HepG2 (cell line): Measurements from ENCODE around the gene MLLT10. TPM values are rescaled to one million over a fixed set of nuclear protein-coding genes. Genes with fewer than 3 reads are reported as not detected.

Experiments
- ATAC-seq: fragments of 200-7000 bp; cut with Tn5 transposase; 3 replicates; pipeline ENCODE4 v1.9.1; 2020; ENCODE audit warnings: mild to moderate bottlenecking, moderate library complexity
- BruUV-seq: library from RNA; stranded (reverse); fragments of 400-500 nt; replicated peaks from 2 replicates; lab custom pipeline; 2021; lab: Mats Ljungman, UMichigan
- CTCF ChIA-PET: fragments of 300-600 bp; formaldehyde crosslinking; extraction: SDS; loops from one replicate; lab custom pipeline; 2021; ENCODE audit warnings: low total read pairs, inconsistent platforms, low intra/inter-chr PET ratio; lab: Yijun Ruan, JAX
- POLR2A ChIA-PET: fragments of 350-600 bp; sonication (Branson Sonifier 250); formaldehyde crosslinking; loops from one replicate; lab custom pipeline; 2020; ENCODE audit warnings: antibody characterized with exemption, inconsistent platforms; lab: Yijun Ruan, JAX
- DNase-seq: peaks from one replicate; pipeline ENCODE4 v3.0.0-alpha.2; 2015; ENCODE audit warnings: low spot score
- FAIRE-seq: peaks from 3 replicates; lab custom pipeline; 2011; peaks lifted over from hg19 to GRCh38; lab: Jason Lieb, UNC
- H2AFZ ChIP-seq: one replicate; pipeline ENCODE4 v1.6.1; 2011; ENCODE audit warnings: low read length, inconsistent platforms
- H3K27ac ChIP-seq: fragments of 300-600 bp; 3 replicates; pipeline ENCODE4 v1.8.0; 2011; ENCODE audit warnings: mixed run types, mild to moderate bottlenecking, mixed read lengths, low read length, inconsistent platforms; ENCODE audit not compliant: insufficient read depth; ENCODE audit errors: extremely low read length
- H3K27me3 ChIP-seq, 2 experiments: fragments of 200-600 bp in 1 of 2; 2 replicates in 1 of 2; 3 replicates in 1 of 2; pipeline versions ENCODE4 v1.6.0 to v1.8.0; 2011; ENCODE audit warnings: low read length in 2 of 2, mild to moderate bottlenecking in 2 of 2, moderate library complexity in 2 of 2, inconsistent platforms in 1 of 2; ENCODE audit not compliant: insufficient read depth in 2 of 2, control insufficient read depth in 1 of 2
- H3K36me3 ChIP-seq, 2 experiments: fragments of 200-600 bp in 1 of 2; replicated peaks in 1 of 2; 2 replicates in 1 of 2; 3 replicates in 1 of 2; pipeline versions ENCODE4 v1.5.1 to v1.8.0; 2011; ENCODE audit warnings: low read length in 2 of 2, inconsistent platforms in 1 of 2; ENCODE audit not compliant: insufficient read depth in 2 of 2, control insufficient read depth in 1 of 2
- H3K4me1 ChIP-seq: 2 replicates; pipeline ENCODE4 v1.5.1; 2012; ENCODE audit warnings: low read length, inconsistent platforms; ENCODE audit not compliant: insufficient read depth
- H3K4me2 ChIP-seq: 2 replicates; pipeline ENCODE4 v1.6.0; 2011; ENCODE audit warnings: low read depth, low read length, inconsistent platforms
- H3K4me3 ChIP-seq, 3 experiments: fragments of 200-600 bp in 1 of 3; sonication (generic), shearing (Covaris generic) in 1 of 3; replicated peaks in 1 of 3; 2 replicates each; pipeline ENCODE4 v1.5.1; 2011 to 2016; ENCODE audit warnings: low read length in 3 of 3, inconsistent platforms in 2 of 3, low read depth in 2 of 3, mild to moderate bottlenecking in 2 of 3, control low read depth in 1 of 3, mixed read lengths in 1 of 3; ENCODE audit not compliant: insufficient read depth in 1 of 3
- H3K79me2 ChIP-seq: one replicate; pipeline ENCODE4 v1.6.1; 2011; ENCODE audit warnings: low read length, inconsistent platforms; ENCODE audit not compliant: insufficient read depth
- H3K9ac ChIP-seq: 2 replicates; pipeline ENCODE4 v1.6.0; 2011; ENCODE audit warnings: mild to moderate bottlenecking, low read depth, low read length, inconsistent platforms; ENCODE audit not compliant: insufficient read depth
- H3K9me3 ChIP-seq: 2 replicates; pipeline ENCODE4 v1.5.1; 2012; ENCODE audit warnings: mild to moderate bottlenecking, low read length
- H4K20me1 ChIP-seq: 2 replicates; pipeline ENCODE4 v1.6.0; 2011; ENCODE audit warnings: inconsistent platforms, mild to moderate bottlenecking, low read length, moderate library complexity; ENCODE audit not compliant: insufficient read depth
- CBX5 ChIP-seq: sonication (generic); formaldehyde crosslinking; IDR thresholded peaks from 2 replicates; pipeline ENCODE4 v1.4.0; 2020; ENCODE audit warnings: missing genetic modification reagents, borderline replicate concordance
- HMG20A ChIP-seq: IDR thresholded peaks from 2 replicates; pipeline ENCODE4 v1.6.1; 2016; ENCODE audit warnings: borderline replicate concordance
- KMT2B ChIP-seq: IDR thresholded peaks from 2 replicates; pipeline ENCODE4 v1.6.1; 2016; ENCODE audit warnings: missing genetic modification reagents, missing compliant biosample characterization
- LBX2 ChIP-seq: sonication (generic); formaldehyde crosslinking; IDR thresholded peaks from 2 replicates; pipeline ENCODE4 v1.5.0; 2020; ENCODE audit warnings: missing genetic modification reagents, mild to moderate bottlenecking, borderline replicate concordance
- NR2C2 ChIP-seq: sonication (generic); formaldehyde crosslinking; IDR thresholded peaks from 2 replicates; pipeline ENCODE4 v1.4.0; 2020; ENCODE audit warnings: missing genetic modification reagents, mild to moderate bottlenecking, moderate library complexity, borderline replicate concordance
- RBM22 ChIP-seq: fragments of 200-400 bp; formaldehyde crosslinking; optimal IDR thresholded peaks from 2 replicates; pipeline ENCODE3; 2017; ENCODE audit warnings: mild to moderate bottlenecking, low read length, moderate library complexity
- RFX1 ChIP-seq: fragments of 450-650 bp; IDR thresholded peaks from 2 replicates; pipeline ENCODE4 v1.6.1; 2017
- RFXAP ChIP-seq: sonication (generic); formaldehyde crosslinking; IDR thresholded peaks from 2 replicates; pipeline ENCODE4 v1.4.0; 2020; ENCODE audit warnings: missing genetic modification reagents, borderline replicate concordance
- SMYD3 ChIP-seq: sonication (generic); formaldehyde crosslinking; IDR thresholded peaks from 2 replicates; pipeline ENCODE4 v1.8.1; 2023; ENCODE audit warnings: mild to moderate bottlenecking, missing genetic modification reagents
- SRY ChIP-seq: sonication (generic); formaldehyde crosslinking; IDR thresholded peaks from 2 replicates; pipeline ENCODE4 v1.8.0; 2022; ENCODE audit warnings: mild to moderate bottlenecking, missing genetic modification reagents
- ZBTB43 ChIP-seq: sonication (generic); formaldehyde crosslinking; conservative IDR thresholded peaks from 2 replicates; pipeline ENCODE4 v1.4.0; 2020; ENCODE audit warnings: missing genetic modification reagents
- ZBTB46 ChIP-seq: sonication (generic); formaldehyde crosslinking; IDR thresholded peaks from 2 replicates; pipeline ENCODE4 v1.4.0; 2020; ENCODE audit warnings: mild to moderate bottlenecking, missing genetic modification reagents, borderline replicate concordance
- ZNF17 ChIP-seq: sonication (generic); formaldehyde crosslinking; IDR thresholded peaks from 2 replicates; pipeline ENCODE4 v1.5.0; 2020; ENCODE audit warnings: mild to moderate bottlenecking, missing genetic modification reagents
- ZNF432 ChIP-seq: sonication (generic); formaldehyde crosslinking; IDR thresholded peaks from 2 replicates; pipeline ENCODE4 v1.5.0; 2020; ENCODE audit warnings: missing genetic modification reagents, mild to moderate bottlenecking, borderline replicate concordance
- ZNF44 ChIP-seq: sonication (generic); formaldehyde crosslinking; IDR thresholded peaks from 2 replicates; pipeline ENCODE4 v1.5.1; 2020; ENCODE audit warnings: mild to moderate bottlenecking, missing genetic modification reagents
- ZNF609 ChIP-seq: sonication (generic); formaldehyde crosslinking; IDR thresholded peaks from 2 replicates; pipeline ENCODE4 v1.4.0; 2020; ENCODE audit warnings: mild to moderate bottlenecking, missing genetic modification reagents, borderline replicate concordance
- WGBS: methylation state at CpG from one replicate; pipeline ENCODE4 v1.1.6; 2017; ENCODE audit warnings: low lambda C conversion rate; 5-methylcytosine and 5-hydroxymethylcytosine counted together
- in situ Hi-C: cut with HindIII; loops from 2 replicates; pipeline ENCODE4 v1.10.0; 2017; ENCODE audit warnings: low pct_unique_long_range_greater_than_20kb; ENCODE audit not compliant: extremely low pct_ligation_motif_present
- intact Hi-C: fragments of 100-400 bp; cut with micrococcal nuclease; formaldehyde crosslinking; loops from one replicate; pipeline ENCODE4 v1.10.0; 2022; ENCODE audit not compliant: unreplicated experiment
- polyA plus RNA-seq, 8 experiments: library from polyadenylated mRNA; depleted of rRNA in 3 of 8; stranded (reverse) in 7 of 8; unstranded in 1 of 8; fragments of >200 nt; fragmentation: Illumina TruSeq in 4 of 8; extraction: Trizol in 4 of 8; gene quantifications; 2 replicates each; pipeline versions ENCODE4 v1.2.1 to v1.2.3, GENCODE V29; 2011 to 2016; ENCODE audit warnings: low read depth in 4 of 8, missing spikeins in 1 of 8, mixed read lengths in 1 of 8; ENCODE audit not compliant: insufficient read depth in 1 of 8
- total RNA-seq, 5 experiments: library from RNA; depleted of rRNA; stranded (reverse); fragments of >200 nt; fragmentation: Illumina TruSeq; extraction: Trizol; gene quantifications; 2 replicates each; pipeline ENCODE4 v1.2.3, GENCODE V29; 2016; ENCODE audit warnings: low read depth in 1 of 5

Gene MLLT10
- total and polyA plus RNA-seq, 2 of the 13 experiments (the other 11 are each of a cell fraction or from before 2014, with no cell fraction given), result 51.3 to 84.1 TPM

GRCh38 chr10:21689881-21690280 is 155.8 kb downstream of the MLLT10 start (continued):
- TF ChIP-seq ZNF432 (CRISPR knock-in tag) (no peak), ZBTB43 (no peak), RFX1 (no peak), KMT2B (CRISPR knock-in tag) (no peak)
- TF ChIP-seq, all 625 proteins: peak for 0

- Histone ChIP-seq H3K79me2 (peaks cover 3% of the 10 kb centered on the region), H3K27me3 (no peaks in the 10 kb centered on the region), H3K9me3 (no peaks in the 10 kb centered on the region), H3K4me3 (no peak overlapping the region), H4K20me1 (no peaks in the 10 kb centered on the region), H3K27ac (no peak overlapping the region), H3K4me1 (no peaks in the 10 kb centered on the region), H3K4me2 (no peak overlapping the region), H2AFZ (no peak overlapping the region), H3K36me3 (peaks cover 8 to 41% of the 10 kb centered on the region in 2 experiments), H3K9ac (no peak overlapping the region)
- 97% methylated on average over 1 of the region's 1 CpG for WGBS
- ATAC-seq, result no peak
- in situ Hi-C loops, result no loop called here
- intact Hi-C loops, result no loop called here
- BruUV-seq, result no TSS peak
- FAIRE-seq, result no peak
- POLR2A ChIA-PET, result no interaction called here
- TF ChIP-seq SRY (CRISPR knock-in tag) (no peak), CBX5 (no peak), ZNF44 (CRISPR knock-in tag) (no peak), SMYD3 (CRISPR knock-in tag) (no peak), LBX2 (CRISPR knock-in tag) (no peak), RFXAP (CRISPR knock-in tag) (no peak), NR2C2 (CRISPR knock-in tag) (no peak), HMG20A (CRISPR knock-in tag) (no peak), ZNF609 (CRISPR knock-in tag) (no peak), ZNF17 (CRISPR knock-in tag) (no peak), RBM22 (no peak), ZBTB46 (no peak)
- CTCF ChIA-PET, result no interaction called here
- no peak for DNase-seq
Observed at GRCh38 chr10:21692916-21693315, 158.9 kb downstream of the MLLT10 start.
